Peyer's patch (tissue), 4 donors: ENCODE data around the gene PPP1R26.

Experiments
- CTCF ChIP-seq, 6 experiments: fragments of 450-650 bp in 4 of 6; fragments of 200-600 bp in 2 of 6; sonication (generic) in 1 of 6; IDR thresholded peaks; one replicate each; pipeline ENCODE4 v1.5.1; 2017 to 2019; ENCODE audit warnings: antibody characterized with exemption in 6 of 6, mild to moderate bottlenecking in 3 of 6, moderate library complexity in 1 of 6
- POLR2A ChIP-seq, 2 donors: fragments of 450-650 bp; IDR thresholded peaks; one replicate each; pipeline ENCODE4 v1.5.1; 2017; ENCODE audit warnings: antibody characterized with exemption in 2 of 2, mild to moderate bottlenecking in 2 of 2, moderate library complexity in 2 of 2

GRCh38 chr9:135504262-135505243 lies 25.0 kb downstream of the PPP1R26 start:
- TF ChIP-seq CTCF (IDR thresholded peaks at IDR 0.05): peak in 5 of 6 experiments; percentile 56 to 68 (median 61)
- TF ChIP-seq POLR2A (IDR thresholded peaks at IDR 0.05): no peak
